GM12892 (cell line): ENCODE data around the gene SCG5. TPM values are rescaled to one million over a fixed set of nuclear protein-coding genes. Genes with fewer than 3 reads are reported as not detected.
"Not testable (repeated sequence)": the region's sequence is repeated elsewhere in the genome, so short reads cannot be mapped to it uniquely, and the experiment has no call there.

Source experiments
- DNase-seq: peaks from one replicate; pipeline ENCODE4 v3.0.0; 2011; ENCODE audit not compliant: insufficient read length
- FAIRE-seq: peaks from 2 replicates; lab custom pipeline; 2011; peaks lifted over from hg19 to GRCh38; lab: Jason Lieb, UNC
- POLR2A ChIP-seq: IDR thresholded peaks from 2 replicates; pipeline ENCODE4 v1.6.1; 2011; ENCODE audit warnings: low read depth, low read length, control low read depth
- POLR2AphosphoS5 ChIP-seq: IDR thresholded peaks from 2 replicates; pipeline ENCODE4 v1.6.1; 2011; ENCODE audit warnings: low read depth, low read length, control low read depth
- TAF1 ChIP-seq: IDR thresholded peaks from 2 replicates; pipeline ENCODE4 v1.6.1; 2011; ENCODE audit warnings: low read depth, mild to moderate bottlenecking, control low read depth, low read length, borderline replicate concordance
- polyA plus RNA-seq: library from polyadenylated mRNA; unstranded; fragments of >200 nt; gene quantifications from one replicate; pipeline ENCODE4 v1.2.1, GENCODE V29; 2012; ENCODE audit warnings: missing spikeins, inconsistent platforms; ENCODE audit not compliant: missing spikeins

SCG5 gene
- 0.30 TPM for polyA plus RNA-seq

- FAIRE-seq (no peak), DNase-seq (no peak)
- TF ChIP-seq TAF1 (no peak), POLR2AphosphoS5 (peak; percentile 38; the same call in 1 of the 2 replicates), POLR2A (no peak)
These were observed at the start of gene SCG5 for GRCh38 chr15:32641517-32642059. SCG5 (plus strand) TSS chr15:32641710; CDS start chr15:32643593, 1,883 bp downstream.

GRCh38 chr15:32593151-32593550 is 48.4 kb upstream of the SCG5 start, which contains the start of gene GOLGA8N:
GOLGA8N (plus strand) TSS chr15:32593456.
- DNase-seq, FAIRE-seq: not testable (repeated sequence)

GRCh38 chr15:32609518-32609917 is 32.0 kb upstream of the SCG5 start:
- FAIRE-seq, DNase-seq: not testable (repeated sequence)

GRCh38 chr15:32610719-32611118 is 30.8 kb upstream of the SCG5 start:
- DNase-seq, result not testable (repeated sequence)
- FAIRE-seq, result peak; percentile 63

GRCh38 chr15:32614712-32615050 is 26.8 kb upstream of the SCG5 start:
- FAIRE-seq, DNase-seq: not testable (repeated sequence)

- peak; percentile 79 for FAIRE-seq
These were observed 26.2 kb upstream of the SCG5 start, which contains the start of gene ARHGAP11A for GRCh38 chr15:32615051-32615870. ARHGAP11A (plus strand) TSS chr15:32615504; CDS start chr15:32616212, 708 bp downstream.

GRCh38 chr15:32615871-32616426 is 25.6 kb upstream of the SCG5 start:
- not testable (repeated sequence) for DNase-seq, FAIRE-seq

More at GRCh38 chr15:32615051-32615870, 26.2 kb upstream of the SCG5 start, which contains the start of gene ARHGAP11A:
- DNase-seq, result not testable (repeated sequence)

GRCh38 chr15:32636410-32636809 is 5.1 kb upstream of the SCG5 start:
- DNase-seq, result no peak
- no peak for FAIRE-seq
- no peak for TF ChIP-seq POLR2A
- no peak for TF ChIP-seq POLR2AphosphoS5
- TF ChIP-seq TAF1, result no peak

GRCh38 chr15:32636908-32637567 is 4.5 kb upstream of the SCG5 start:
- DNase-seq, result no peak
- peak; percentile 71 for FAIRE-seq
- no peak for TF ChIP-seq TAF1
- 0 out of 2 replicates have a peak, but pooled peaks have one; percentile 25 for TF ChIP-seq POLR2A

GRCh38 chr15:32637704-32638103 is 3.8 kb upstream of the SCG5 start:
- no peak for FAIRE-seq
- TF ChIP-seq TAF1, result no peak
- no peak for TF ChIP-seq POLR2A
- TF ChIP-seq POLR2AphosphoS5, result no peak

GRCh38 chr15:32642667-32643435 is 1.3 kb downstream of the SCG5 start:
- no peak for FAIRE-seq

More at GRCh38 chr15:32637704-32638103, 3.8 kb upstream of the SCG5 start:
- DNase-seq, result no peak

GRCh38 chr15:32643907-32644445 is 2.5 kb downstream of the SCG5 start:
- FAIRE-seq (no peak), DNase-seq (no peak)
- TF ChIP-seq TAF1, result no peak
- no peak for TF ChIP-seq POLR2A
- no peak for TF ChIP-seq POLR2AphosphoS5

More at GRCh38 chr15:32642667-32643435, 1.3 kb downstream of the SCG5 start:
- no peak for DNase-seq
- TF ChIP-seq TAF1 (no peak), POLR2A (no peak), POLR2AphosphoS5 (no peak)
